ENCODE measurements around the gene ELOA2. TPM values are rescaled to one million over a fixed set of nuclear protein-coding genes. Genes with fewer than 3 reads are reported as not detected.

Gene ELOA2
- total RNA-seq, 4 donors from 2014 or later = not detected

DNA sequence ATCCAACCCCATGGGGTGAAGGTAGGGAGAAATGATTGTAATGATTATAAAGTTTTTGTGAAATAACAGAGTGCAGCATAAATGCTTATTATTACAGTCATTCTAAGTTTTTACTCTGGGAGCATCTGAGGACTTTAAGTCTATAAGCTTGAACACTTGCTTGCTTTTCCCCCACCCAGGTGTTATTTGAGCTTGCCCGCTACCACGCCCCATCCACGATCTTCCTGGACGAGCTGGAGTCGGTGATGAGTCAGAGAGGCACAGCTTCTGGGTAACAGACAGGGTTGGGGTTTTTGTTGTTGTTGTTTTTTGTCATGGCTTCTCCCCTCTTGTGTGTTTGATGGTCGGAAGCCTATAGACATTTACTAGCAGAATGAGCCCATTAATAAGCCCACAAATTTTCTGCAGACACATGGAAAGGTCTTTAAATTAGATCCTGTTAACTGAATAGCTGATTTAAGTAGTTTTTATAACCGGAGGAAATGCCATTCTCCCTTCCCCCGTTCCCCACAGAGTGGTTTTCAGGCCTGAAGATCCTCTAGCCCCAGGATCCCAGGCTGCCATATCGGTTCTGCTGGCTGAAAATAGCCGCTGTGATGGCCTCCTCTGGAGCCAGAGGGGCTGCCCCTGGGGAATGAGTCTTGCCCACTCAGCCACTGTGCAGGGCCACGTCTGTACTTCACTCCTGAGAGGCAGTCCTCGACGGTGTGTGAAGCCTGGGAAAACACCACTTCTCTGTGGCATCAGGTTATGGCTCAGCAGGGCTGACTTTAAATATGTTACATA, 39.9 kb upstream of the ELOA2 start:
- H3K27me3 ChIP-seq = no peaks in the 10 kb centered on the region
- ATAC-seq = no peak
- no peak overlapping the region for H3K4me3 ChIP-seq
- WGBS, 2 donors (ENCODE audit: low coverage in 1 of 2) = 55 to 62% methylated on average over 7 to 9 of the region's 13 CpGs
- TF ChIP-seq POLR2A (IDR thresholded peaks at IDR 0.05) (no peak), EP300 (IDR thresholded peaks at IDR 0.05) (no peak), POLR2AphosphoS5 (IDR thresholded peaks at IDR 0.05) (no peak)
- TF ChIP-seq, protein P1, sequence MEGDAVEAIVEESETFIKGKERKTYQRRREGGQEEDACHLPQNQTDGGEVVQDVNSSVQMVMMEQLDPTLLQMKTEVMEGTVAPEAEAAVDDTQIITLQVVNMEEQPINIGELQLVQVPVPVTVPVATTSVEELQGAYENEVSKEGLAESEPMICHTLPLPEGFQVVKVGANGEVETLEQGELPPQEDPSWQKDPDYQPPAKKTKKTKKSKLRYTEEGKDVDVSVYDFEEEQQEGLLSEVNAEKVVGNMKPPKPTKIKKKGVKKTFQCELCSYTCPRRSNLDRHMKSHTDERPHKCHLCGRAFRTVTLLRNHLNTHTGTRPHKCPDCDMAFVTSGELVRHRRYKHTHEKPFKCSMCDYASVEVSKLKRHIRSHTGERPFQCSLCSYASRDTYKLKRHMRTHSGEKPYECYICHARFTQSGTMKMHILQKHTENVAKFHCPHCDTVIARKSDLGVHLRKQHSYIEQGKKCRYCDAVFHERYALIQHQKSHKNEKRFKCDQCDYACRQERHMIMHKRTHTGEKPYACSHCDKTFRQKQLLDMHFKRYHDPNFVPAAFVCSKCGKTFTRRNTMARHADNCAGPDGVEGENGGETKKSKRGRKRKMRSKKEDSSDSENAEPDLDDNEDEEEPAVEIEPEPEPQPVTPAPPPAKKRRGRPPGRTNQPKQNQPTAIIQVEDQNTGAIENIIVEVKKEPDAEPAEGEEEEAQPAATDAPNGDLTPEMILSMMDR (IDR thresholded peaks at IDR 0.05) = no peak
- H3K36me3 ChIP-seq = peaks cover 0 to 3% of the 10 kb centered on the region in 2 donors
- H3K9me3 ChIP-seq = no peaks in the 10 kb centered on the region
- no peak overlapping the region for H3K27ac ChIP-seq
- no peaks in the 10 kb centered on the region for H3K4me1 ChIP-seq

GRCh38 chr18:47067648-47068047, 32.2 kb upstream of the ELOA2 start:
- TF ChIP-seq EP300 (IDR thresholded peaks at IDR 0.05) (no peak), POLR2AphosphoS5 (IDR thresholded peaks at IDR 0.05) (no peak), POLR2A (IDR thresholded peaks at IDR 0.05) (no peak)
- TF ChIP-seq, protein P1 (IDR thresholded peaks at IDR 0.05) = no peak
- no peaks in the 10 kb centered on the region for H3K4me1 ChIP-seq
- peaks cover 0 to 9% (median 0%) of the 10 kb centered on the region in 3 donors for H3K9me3 ChIP-seq
- no peak for ATAC-seq
- H3K36me3 ChIP-seq = no peaks in the 10 kb centered on the region
- WGBS, 2 donors (ENCODE audit: low coverage in 1 of 2) = 52 to 68% methylated on average over 3 of the region's 3 CpGs
- H3K27me3 ChIP-seq = no peaks in the 10 kb centered on the region
- H3K27ac ChIP-seq = no peak overlapping the region
- no peak overlapping the region for H3K4me3 ChIP-seq

- Histone ChIP-seq H3K36me3 (no peaks in the 10 kb centered on the region), H3K27ac (no peak overlapping the region), H3K4me1 (no peaks in the 10 kb centered on the region), H3K4me3 (no peak overlapping the region), H3K27me3 (no peaks in the 10 kb centered on the region), H3K9me3 (peaks cover 0 to 9% (median 0%) of the 10 kb centered on the region in 3 donors)
- ATAC-seq = no peak
- TF ChIP-seq EP300 (IDR thresholded peaks at IDR 0.05) (no peak), POLR2AphosphoS5 (IDR thresholded peaks at IDR 0.05) (no peak), POLR2A (IDR thresholded peaks at IDR 0.05) (no peak)
- TF ChIP-seq, protein P1 (IDR thresholded peaks at IDR 0.05) = no peak
- 84 to 100% methylated on average over 2 to 8 of the region's 8 CpGs for WGBS, 2 donors (ENCODE audit: low coverage in 1 of 2)
These were observed 27.7 kb upstream of the ELOA2 start for GRCh38 chr18:47063096-47063495.

DNA sequence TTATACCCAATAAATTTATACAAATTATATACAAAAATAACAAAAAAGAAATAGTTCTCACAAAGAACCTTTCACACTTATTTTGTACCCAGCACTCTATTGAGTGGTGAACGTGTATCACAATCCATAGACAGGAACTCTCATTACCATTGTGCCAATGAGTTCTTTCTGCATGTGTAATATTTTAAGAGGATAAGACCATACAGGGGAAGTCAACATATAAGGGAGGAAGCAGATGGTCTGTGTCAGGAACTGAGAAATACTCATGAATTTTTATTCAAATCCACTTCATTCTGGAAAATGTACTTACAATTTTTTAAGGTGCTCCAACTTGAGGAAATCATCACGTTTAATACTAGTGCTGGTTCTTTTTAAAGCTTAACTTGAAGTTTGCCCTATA, 27.1 kb upstream of the ELOA2 start:
- Histone ChIP-seq H3K4me3 (no peak overlapping the region), H3K27me3 (no peaks in the 10 kb centered on the region), H3K9me3 (peaks cover 0 to 3% (median 0%) of the 10 kb centered on the region in 3 donors), H3K36me3 (no peaks in the 10 kb centered on the region), H3K4me1 (no peaks in the 10 kb centered on the region), H3K27ac (no peak overlapping the region)
- TF ChIP-seq, protein P1 (IDR thresholded peaks at IDR 0.05) = no peak
- TF ChIP-seq POLR2A (IDR thresholded peaks at IDR 0.05) = no peak
- no peak for TF ChIP-seq EP300 (IDR thresholded peaks at IDR 0.05)
- no peak for TF ChIP-seq POLR2AphosphoS5 (IDR thresholded peaks at IDR 0.05)
- WGBS, 2 donors (ENCODE audit: low coverage in 1 of 2) = 28 to 51% methylated on average over 2 of the region's 2 CpGs
- no peak for ATAC-seq

- TF ChIP-seq POLR2A (IDR thresholded peaks at IDR 0.05) = no peak
- TF ChIP-seq, protein P1 (IDR thresholded peaks at IDR 0.05) = no peak
- no peak for TF ChIP-seq POLR2AphosphoS5 (IDR thresholded peaks at IDR 0.05)
- TF ChIP-seq EP300 (IDR thresholded peaks at IDR 0.05) = no peak
- Histone ChIP-seq H3K9me3 (no peaks in the 10 kb centered on the region), H3K27ac (no peak overlapping the region), H3K36me3 (no peaks in the 10 kb centered on the region), H3K4me1 (no peaks in the 10 kb centered on the region), H3K27me3 (no peaks in the 10 kb centered on the region), H3K4me3 (no peak overlapping the region)
- WGBS, 2 donors (ENCODE audit: low coverage in 1 of 2) = 65 to 74% methylated on average over 5 of the region's 5 CpGs
- no peak for ATAC-seq
These were observed 18.9 kb upstream of the ELOA2 start for GRCh38 chr18:47054369-47054768.
